Smooth muscle cell of trachea (primary cell): ENCODE results near the gene TBC1D3E. TPM values are rescaled to one million over a fixed set of nuclear protein-coding genes. Genes with fewer than 3 reads are reported as not detected.

Source experiments
- total RNA-seq: library from RNA; depleted of rRNA; stranded (reverse); fragments of >200 nt; gene quantifications from 2 replicates; pipeline ENCODE4 v1.2.1, GENCODE V29; 2014

TBC1D3E gene
- total RNA-seq, result not detected in 2 replicates

DNA sequence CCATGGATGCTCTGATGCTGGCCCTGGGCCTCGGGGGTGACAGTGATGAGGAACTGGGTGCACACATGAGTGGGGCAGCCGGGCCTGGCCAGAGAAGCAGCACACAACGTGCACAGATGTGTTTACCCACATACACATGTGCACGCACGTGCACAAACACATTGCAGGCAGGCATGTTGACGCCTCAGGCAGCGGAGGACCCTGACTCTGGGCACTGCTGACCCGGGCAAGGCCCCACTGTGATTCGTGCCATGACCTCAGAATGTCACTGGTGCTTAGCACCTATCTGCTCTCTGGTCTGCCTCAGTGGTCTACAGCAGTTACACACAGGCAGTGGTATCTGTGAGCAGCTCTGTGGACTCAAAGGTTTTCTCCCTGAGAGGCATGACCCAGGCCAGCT, at the start of gene TBC1D3E:
Gene TBC1D3E, plus strand, starts transcription at position 301 of the 400 bp plus-strand sequence. CDS start 1,545 bp downstream, outside the sequence.

Other genes with a start within 250 kb of the TBC1D3E start
- not detected in 2 replicates for gene TBC1D3K, start 203.5 kb upstream of the TBC1D3E start, total RNA-seq
- 6.7 and 7.8 TPM in 2 replicates for gene TBC1D3L, start 138.9 kb upstream of the TBC1D3E start, total RNA-seq
- 0.17 TPM in 1 of 2 replicates, not detected in the other for gene TBC1D3D, start 124.0 kb upstream of the TBC1D3E start, total RNA-seq
- not detected in 2 replicates for gene TBC1D3C, start 59.3 kb upstream of the TBC1D3E start, total RNA-seq
- not detected in 2 replicates for gene TBC1D3, start 64.6 kb downstream of the TBC1D3E start, total RNA-seq
- 33.9 and 38.4 TPM in 2 replicates for gene MRPL45, start 169.2 kb downstream of the TBC1D3E start, total RNA-seq
- gene GPR179, start 216.0 kb downstream of the TBC1D3E start, total RNA-seq, result under 0.01 and 0.17 TPM in 2 replicates
- 9.9 and 11.9 TPM in 2 replicates for gene SOCS7, start 223.9 kb downstream of the TBC1D3E start, total RNA-seq